ENCODE data around the gene BLM. TPM values are rescaled to one million over a fixed set of nuclear protein-coding genes. Genes with fewer than 3 reads are reported as not detected.

The BLM gene
- total RNA-seq, 1 experiment from 2014 or later, result 31.8 TPM

- H3K4me3 Mint-ChIP-seq (ENCODE audit: low read depth, unreplicated experiment), result no peak overlapping the region
- BruUV-seq (replicated peaks), result no TSS peak
- H3K27me3 Mint-ChIP-seq (ENCODE audit: unreplicated experiment), result no peaks in the 10 kb centered on the region
- intact Hi-C loops (cut with micrococcal nuclease; ENCODE audit: unreplicated experiment), result no loop called here
- H3K9me3 Mint-ChIP-seq (ENCODE audit: low read depth, unreplicated experiment), result no peaks in the 10 kb centered on the region
- no peak overlapping the region for H3K27ac Mint-ChIP-seq (ENCODE audit: unreplicated experiment)
- CTCF ChIA-PET, result no interaction called here
- DNase-seq, result no peak
- no peaks in the 10 kb centered on the region for H3K4me1 Mint-ChIP-seq (ENCODE audit: low read depth, unreplicated experiment)
- no peaks in the 10 kb centered on the region for H3K36me3 Mint-ChIP-seq (ENCODE audit: insufficient read depth, unreplicated experiment)
- no peak for TF ChIP-seq CTCF (IDR thresholded peaks at IDR 0.05; ENCODE audit: unreplicated experiment)
These were observed 20.0 kb upstream of the BLM start for GRCh38 chr15:90697175-90697574.

GRCh38 chr15:90698629-90699028 is 18.5 kb upstream of the BLM start:
- no peak for DNase-seq
- H3K27me3 Mint-ChIP-seq (ENCODE audit: unreplicated experiment), result no peaks in the 10 kb centered on the region
- CTCF ChIA-PET, result interaction anchor here (0.6 kb wide), 1 partner anchor 45 kb away, joined by 3 read pairs; no protein-coding TSS in a partner anchor
- no peak overlapping the region for H3K27ac Mint-ChIP-seq (ENCODE audit: unreplicated experiment)
- no peak for TF ChIP-seq CTCF (IDR thresholded peaks at IDR 0.05; ENCODE audit: unreplicated experiment)
- no peak overlapping the region for H3K4me3 Mint-ChIP-seq (ENCODE audit: low read depth, unreplicated experiment)
- intact Hi-C loops (cut with micrococcal nuclease; ENCODE audit: unreplicated experiment), result no loop called here
- BruUV-seq (replicated peaks), result no TSS peak
- H3K4me1 Mint-ChIP-seq (ENCODE audit: low read depth, unreplicated experiment), result no peaks in the 10 kb centered on the region
- H3K9me3 Mint-ChIP-seq (ENCODE audit: low read depth, unreplicated experiment), result no peaks in the 10 kb centered on the region
- H3K36me3 Mint-ChIP-seq (ENCODE audit: insufficient read depth, unreplicated experiment), result no peaks in the 10 kb centered on the region

- CTCF ChIA-PET, result no interaction called here
- Mint-ChIP-seq H3K27ac (ENCODE audit: unreplicated experiment) (no peak overlapping the region), H3K27me3 (ENCODE audit: unreplicated experiment) (no peaks in the 10 kb centered on the region), H3K9me3 (ENCODE audit: low read depth, unreplicated experiment) (no peaks in the 10 kb centered on the region), H3K36me3 (ENCODE audit: insufficient read depth, unreplicated experiment) (no peaks in the 10 kb centered on the region), H3K4me3 (ENCODE audit: low read depth, unreplicated experiment) (no peak overlapping the region), H3K4me1 (ENCODE audit: low read depth, unreplicated experiment) (no peaks in the 10 kb centered on the region)
- no peak for TF ChIP-seq CTCF (IDR thresholded peaks at IDR 0.05; ENCODE audit: unreplicated experiment)
- no peak for DNase-seq
- BruUV-seq (replicated peaks), result no TSS peak
- intact Hi-C loops (cut with micrococcal nuclease; ENCODE audit: unreplicated experiment), result no loop called here
These were observed 16.1 kb upstream of the BLM start for GRCh38 chr15:90701048-90701447.

GRCh38 chr15:90701880-90702630 is 15.1 kb upstream of the BLM start:
- no peaks in the 10 kb centered on the region for H3K4me1 Mint-ChIP-seq (ENCODE audit: low read depth, unreplicated experiment)
- CTCF ChIA-PET, result interaction anchor here (0.6 kb wide), 1 partner anchor 814 kb away, joined by 8 read pairs; no protein-coding TSS in a partner anchor
- no peaks in the 10 kb centered on the region for H3K9me3 Mint-ChIP-seq (ENCODE audit: low read depth, unreplicated experiment)

More at GRCh38 chr15:90701880-90702630, 15.1 kb upstream of the BLM start:
- DNase-seq, result no peak
- no peak overlapping the region for H3K4me3 Mint-ChIP-seq (ENCODE audit: low read depth, unreplicated experiment)
- no peaks in the 10 kb centered on the region for H3K27me3 Mint-ChIP-seq (ENCODE audit: unreplicated experiment)
- no peaks in the 10 kb centered on the region for H3K36me3 Mint-ChIP-seq (ENCODE audit: insufficient read depth, unreplicated experiment)
- no peak overlapping the region for H3K27ac Mint-ChIP-seq (ENCODE audit: unreplicated experiment)
- no TSS peak for BruUV-seq (replicated peaks)
- TF ChIP-seq CTCF (IDR thresholded peaks at IDR 0.05; ENCODE audit: unreplicated experiment), result no peak
- intact Hi-C loops (cut with micrococcal nuclease; ENCODE audit: unreplicated experiment), result no loop called here

Measured in Calu3 (cell line).